Spleen (tissue), 11 donors: Measurements from ENCODE around the gene DHRSX. TPM values are rescaled to one million over a fixed set of nuclear protein-coding genes. Genes with fewer than 3 reads are reported as not detected.

Experiments used
- DNase-seq: peaks from one replicate; pipeline ENCODE4 v3.0.0-alpha.2; 2020
- H3K27ac ChIP-seq, 8 donors: fragments of 200-600 bp; sonication (generic) in 7 of 8; 1 replicate in 4 of 8; 2 replicates in 4 of 8; pipeline versions ENCODE4 v1.5.0 to v1.8.0; 2016 to 2021; ENCODE audit warnings: inconsistent platforms in 4 of 8, mild to moderate bottlenecking in 4 of 8, moderate library complexity in 1 of 8
- H3K27me3 ChIP-seq, 7 donors: fragments of 200-600 bp; sonication (generic) in 6 of 7; replicated peaks in 1 of 7; 1 replicate in 4 of 7; 2 replicates in 3 of 7; pipeline versions ENCODE4 v1.5.0 to v1.8.0; 2016 to 2021; ENCODE audit warnings: inconsistent platforms in 3 of 7, mild to moderate bottlenecking in 1 of 7
- H3K36me3 ChIP-seq, 6 donors: fragments of 200-600 bp; sonication (generic) in 5 of 6; 1 replicate in 4 of 6; 2 replicates in 2 of 6; pipeline versions ENCODE4 v1.5.0 to v1.8.0; 2016 to 2021; ENCODE audit warnings: inconsistent platforms in 2 of 6
- H3K4me1 ChIP-seq, 6 donors: fragments of 200-600 bp; sonication (generic) in 5 of 6; 1 replicate in 3 of 6; 2 replicates in 3 of 6; pipeline versions ENCODE4 v1.5.0 to v1.8.0; 2016 to 2021; ENCODE audit warnings: inconsistent platforms in 3 of 6
- H3K4me3 ChIP-seq, 8 donors: fragments of 200-600 bp; sonication (generic) in 7 of 8; 1 replicate in 4 of 8; 2 replicates in 4 of 8; pipeline versions ENCODE4 v1.5.0 to v1.8.0; 2016 to 2021; ENCODE audit warnings: inconsistent platforms in 4 of 8, mild to moderate bottlenecking in 4 of 8, moderate library complexity in 2 of 8
- H3K9me3 ChIP-seq, 8 donors: fragments of 200-600 bp; sonication (generic) in 7 of 8; 1 replicate in 4 of 8; 2 replicates in 4 of 8; pipeline versions ENCODE4 v1.5.0 to v1.8.0; 2016 to 2021; ENCODE audit warnings: inconsistent platforms in 4 of 8
- CTCF ChIP-seq, 11 experiments: fragments of 200-600 bp in 7 of 11; fragments of 450-650 bp in 4 of 11; sonication (generic) in 4 of 11; IDR thresholded peaks in 8 of 11; conservative IDR thresholded peaks in 3 of 11; 1 replicate in 7 of 11; 2 replicates in 4 of 11; pipeline versions ENCODE4 v1.4.0 to v1.8.0; 2016 to 2021; ENCODE audit warnings: antibody characterized with exemption in 11 of 11, inconsistent platforms in 4 of 11, mild to moderate bottlenecking in 1 of 11
- POLR2A ChIP-seq, 3 donors: fragments of 450-650 bp; IDR thresholded peaks; one replicate each; pipeline ENCODE4 v1.5.1; 2017; ENCODE audit warnings: antibody characterized with exemption in 3 of 3, mild to moderate bottlenecking in 1 of 3
- POLR2AphosphoS5 ChIP-seq, 3 donors: sonication (generic); formaldehyde crosslinking; IDR thresholded peaks; one replicate each; pipeline ENCODE4 v1.5.1; 2017; ENCODE audit warnings: antibody characterized with exemption in 3 of 3
- WGBS, 5 donors: extraction: QIAGEN DNeasy Blood & Tissue Kit in 3 of 5; methylation state at CpG; one replicate each; pipeline versions ENCODE4 v1.1.5 to v1.1.7; 2013 to 2018; 5-methylcytosine and 5-hydroxymethylcytosine counted together
- intact Hi-C: fragments of 100-400 bp; cut with DNase I; formaldehyde crosslinking; loops from one replicate; pipeline ENCODE4 v1.15.0; 2023; ENCODE audit warnings: low total_unique reads
- polyA plus RNA-seq, 3 donors: library from polyadenylated mRNA; stranded (reverse); fragments of 200-250 nt; gene quantifications; one replicate each; pipeline ENCODE4 v1.2.1, GENCODE V29; 2013
- total RNA-seq, 7 donors: library from RNA; depleted of rRNA in 3 of 7; stranded (reverse); fragments of >200 nt in 3 of 7; fragmentation: NEBNext Ultra II Directional in 4 of 7; extraction: Animal tissue kit (Norgen Biotek cat#: 25700) in 4 of 7; gene quantifications; one replicate each; pipeline versions ENCODE4 v1.1.0 to v1.2.1, GENCODE V29; 2016 to 2021
- donor health status: healthy with polysubstance abuse.
- donor health status: DM: no; HTN: no; CAD: no; lungs with moderate emphysema.
- donor health status: DM: no; HTN: no; CAD: no.
- donor health status: Bipolar disorder and iron deficiency.
- donor health status: healthy.
- donor health status: DM: no; HTN: no; CAD: no.
- donor health status: DM: yes; HTN: yes; CAD: no.

Gene DHRSX
- total and polyA plus RNA-seq, 10 donors, result 5.5 to 29.6 (median 23.2) TPM

GRCh38 chrX:2324151-2324550 is 176.6 kb downstream of the DHRSX start:
- Histone ChIP-seq H3K36me3 (no peaks in the 10 kb centered on the region), H3K9me3 (peaks cover 0 to 11% (median 0%) of the 10 kb centered on the region in 8 donors), H3K27me3 (no peaks in the 10 kb centered on the region), H3K4me3 (no peak overlapping the region), H3K4me1 (peaks cover 0 to 14% (median 2%) of the 10 kb centered on the region in 6 donors), H3K27ac (no peak overlapping the region)
- DNase-seq, result no peak
- intact Hi-C loops, result no loop called here
- 80 to 93% (median 83%) methylated on average over 8 of the region's 8 CpGs for WGBS, 5 donors
- TF ChIP-seq POLR2A (IDR thresholded peaks at IDR 0.05) (no peak), CTCF (IDR thresholded peaks at IDR 0.05 in 8 of 11, conservative IDR thresholded peaks at IDR 0.05 in 3 of 11) (no peak), POLR2AphosphoS5 (IDR thresholded peaks at IDR 0.05) (no peak)

- H3K27me3 ChIP-seq, result no peaks in the 10 kb centered on the region
- WGBS, 5 donors, result 68 to 80% (median 75%) methylated on average over 9 of the region's 9 CpGs
- H3K9me3 ChIP-seq, result peaks cover 0 to 11% (median 0%) of the 10 kb centered on the region in 8 donors
- no peak for DNase-seq
- TF ChIP-seq POLR2AphosphoS5 (IDR thresholded peaks at IDR 0.05), result no peak
- TF ChIP-seq CTCF (IDR thresholded peaks at IDR 0.05 in 8 of 11, conservative IDR thresholded peaks at IDR 0.05 in 3 of 11), result no peak
- no peak for TF ChIP-seq POLR2A (IDR thresholded peaks at IDR 0.05)
- peak overlapping the region in 7 of 8 donors; percentile 58 to 93 (median 83) for H3K27ac ChIP-seq
- H3K4me3 ChIP-seq, result peak overlapping the region in 1 of 8 donors; percentile 58
- H3K36me3 ChIP-seq, result no peaks in the 10 kb centered on the region
- intact Hi-C loops, result no loop called here
- H3K4me1 ChIP-seq, result peaks cover 0 to 14% (median 2%) of the 10 kb centered on the region in 6 donors
Measured at GRCh38 chrX:2321411-2321810, 179.4 kb downstream of the DHRSX start.

GRCh38 chrX:2320580-2321327 is 180.0 kb downstream of the DHRSX start:
- Histone ChIP-seq H3K27ac (peak overlapping the region in 7 of 8 donors; percentile 58 to 93 (median 83)), H3K4me1 (peaks cover 0 to 14% (median 2%) of the 10 kb centered on the region in 6 donors), H3K4me3 (peak overlapping the region in 1 of 8 donors; percentile 58), H3K9me3 (peaks cover 0 to 11% (median under 1%) of the 10 kb centered on the region in 8 donors), H3K36me3 (no peaks in the 10 kb centered on the region), H3K27me3 (no peaks in the 10 kb centered on the region)
- no peak for TF ChIP-seq POLR2A (IDR thresholded peaks at IDR 0.05)
- no peak for TF ChIP-seq CTCF (IDR thresholded peaks at IDR 0.05 in 8 of 11, conservative IDR thresholded peaks at IDR 0.05 in 3 of 11)
- TF ChIP-seq POLR2AphosphoS5 (IDR thresholded peaks at IDR 0.05), result peak in 1 of 3 donors; percentile 70
- intact Hi-C loops, result no loop called here
- 53 to 73% (median 70%) methylated on average over 17 to 20 of the region's 20 CpGs for WGBS, 5 donors
- peak; percentile 81 for DNase-seq

GRCh38 chrX:2320089-2320488 is 180.7 kb downstream of the DHRSX start:
- 94 to 99% (median 98%) methylated on average over 7 of the region's 7 CpGs for whole genome bisulfite sequencing, 5 donors
- Histone ChIP-seq H3K4me3 (peak overlapping the region in 1 of 8 donors; percentile 58), H3K9me3 (peaks cover 0 to 11% (median 3%) of the 10 kb centered on the region in 8 donors), H3K27me3 (no peaks in the 10 kb centered on the region), H3K27ac (peak overlapping the region in 5 of 8 donors; percentile 71 to 93 (median 86)), H3K4me1 (peaks cover 0 to 14% (median 2%) of the 10 kb centered on the region in 6 donors), H3K36me3 (no peaks in the 10 kb centered on the region)
- TF ChIP-seq POLR2A (IDR thresholded peaks at IDR 0.05) (no peak), CTCF (IDR thresholded peaks at IDR 0.05 in 8 of 11, conservative IDR thresholded peaks at IDR 0.05 in 3 of 11) (no peak), POLR2AphosphoS5 (IDR thresholded peaks at IDR 0.05) (no peak)
- intact Hi-C loops, result no loop called here
- DNase-seq, result no peak
